Thyroid gland (tissue), 4 donors: ENCODE results near the gene DZANK1. TPM values are rescaled to one million over a fixed set of nuclear protein-coding genes. Genes with fewer than 3 reads are reported as not detected.

Experiments
- DNase-seq, 2 donors: peaks; one replicate each; pipeline ENCODE4 v3.0.0-alpha.2; 2019
- H3K27ac ChIP-seq, 3 donors: fragments of 200-600 bp; sonication (generic); 1 replicate in 2 of 3; 2 replicates in 1 of 3; pipeline ENCODE4 v1.5.1; 2016 to 2019; ENCODE audit warnings: mild to moderate bottlenecking in 1 of 3, moderate library complexity in 1 of 3
- H3K27me3 ChIP-seq: fragments of 200-600 bp; sonication (generic); one replicate; pipeline ENCODE4 v1.5.1; 2019
- H3K36me3 ChIP-seq, 2 donors: fragments of 200-600 bp; sonication (generic); one replicate each; pipeline ENCODE4 v1.5.1; 2016 to 2019
- H3K4me1 ChIP-seq, 2 donors: fragments of 200-600 bp; sonication (generic); one replicate each; pipeline ENCODE4 v1.5.1; 2017 to 2019
- H3K4me3 ChIP-seq, 3 donors: fragments of 200-600 bp; sonication (generic); replicated peaks in 1 of 3; 1 replicate in 2 of 3; 2 replicates in 1 of 3; pipeline ENCODE4 v1.5.1; 2016; ENCODE audit warnings: mild to moderate bottlenecking in 1 of 3
- H3K9me3 ChIP-seq: fragments of 200-600 bp; sonication (generic); one replicate; pipeline ENCODE4 v1.5.1; 2017
- POLR2A ChIP-seq, 2 donors: fragments of 450-650 bp; IDR thresholded peaks; one replicate each; pipeline ENCODE4 v1.6.1; 2017; ENCODE audit warnings: antibody characterized with exemption in 2 of 2, mild to moderate bottlenecking in 2 of 2, moderate library complexity in 1 of 2
- WGBS, 2 donors: methylation state at CpG; one replicate each; pipeline ENCODE4 v1.1.5; 2017; 5-methylcytosine and 5-hydroxymethylcytosine counted together
- intact Hi-C: fragments of 100-400 bp; cut with DNase I; formaldehyde crosslinking; loops from one replicate; pipeline ENCODE4 v1.15.1; 2023
- total RNA-seq, 4 donors: library from RNA; depleted of rRNA; stranded (reverse); fragments of >200 nt; gene quantifications; one replicate each; pipeline ENCODE4 v1.2.3, GENCODE V29; 2016
- TF ChIP-seq, protein P1 (sequence below), 6 experiments: fragments of 200-600 bp in 3 of 6; fragments of 450-650 bp in 3 of 6; sonication (generic) in 3 of 6; IDR thresholded peaks; one replicate each; pipeline ENCODE4 v1.5.1; 2016 to 2019; ENCODE audit warnings: antibody characterized with exemption in 6 of 6, mild to moderate bottlenecking in 2 of 6, inconsistent platforms in 1 of 6, moderate library complexity in 1 of 6

Gene DZANK1
- total RNA-seq, 4 donors from 2014 or later: 6.7 to 10.6 (median 8.5) TPM

GRCh38 chr20:18496740-18497592 lies 30.1 kb upstream of the DZANK1 start, which contains the start of gene RBBP9:
TSS of gene RBBP9 (minus strand) at chr20:18497225. CDS start at chr20:18497167, 58 bp downstream.
- Histone ChIP-seq H3K9me3 (no peaks in the 10 kb centered on the region), H3K27me3 (no peaks in the 10 kb centered on the region), H3K4me1 (peaks cover 6 to 7% of the 10 kb centered on the region in 2 donors), H3K36me3 (no peaks in the 10 kb centered on the region), H3K27ac (peak within 1 kb of the TSS; percentile 15 to 69 (median 19)), H3K4me3 (peak within 1 kb of the TSS; percentile 22 to 69 (median 49))
- TF ChIP-seq POLR2A (IDR thresholded peaks at IDR 0.05): peak in 1 of 2 donors; percentile 65
- TF ChIP-seq, protein P1, sequence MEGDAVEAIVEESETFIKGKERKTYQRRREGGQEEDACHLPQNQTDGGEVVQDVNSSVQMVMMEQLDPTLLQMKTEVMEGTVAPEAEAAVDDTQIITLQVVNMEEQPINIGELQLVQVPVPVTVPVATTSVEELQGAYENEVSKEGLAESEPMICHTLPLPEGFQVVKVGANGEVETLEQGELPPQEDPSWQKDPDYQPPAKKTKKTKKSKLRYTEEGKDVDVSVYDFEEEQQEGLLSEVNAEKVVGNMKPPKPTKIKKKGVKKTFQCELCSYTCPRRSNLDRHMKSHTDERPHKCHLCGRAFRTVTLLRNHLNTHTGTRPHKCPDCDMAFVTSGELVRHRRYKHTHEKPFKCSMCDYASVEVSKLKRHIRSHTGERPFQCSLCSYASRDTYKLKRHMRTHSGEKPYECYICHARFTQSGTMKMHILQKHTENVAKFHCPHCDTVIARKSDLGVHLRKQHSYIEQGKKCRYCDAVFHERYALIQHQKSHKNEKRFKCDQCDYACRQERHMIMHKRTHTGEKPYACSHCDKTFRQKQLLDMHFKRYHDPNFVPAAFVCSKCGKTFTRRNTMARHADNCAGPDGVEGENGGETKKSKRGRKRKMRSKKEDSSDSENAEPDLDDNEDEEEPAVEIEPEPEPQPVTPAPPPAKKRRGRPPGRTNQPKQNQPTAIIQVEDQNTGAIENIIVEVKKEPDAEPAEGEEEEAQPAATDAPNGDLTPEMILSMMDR (IDR thresholded peaks at IDR 0.05): no peak
- 3 to 5% methylated on average over 22 to 30 of the region's 31 CpGs for WGBS, 2 donors
- intact Hi-C loops: no loop called here
- peak; percentile 86 to 88 for DNase-seq

DNA sequence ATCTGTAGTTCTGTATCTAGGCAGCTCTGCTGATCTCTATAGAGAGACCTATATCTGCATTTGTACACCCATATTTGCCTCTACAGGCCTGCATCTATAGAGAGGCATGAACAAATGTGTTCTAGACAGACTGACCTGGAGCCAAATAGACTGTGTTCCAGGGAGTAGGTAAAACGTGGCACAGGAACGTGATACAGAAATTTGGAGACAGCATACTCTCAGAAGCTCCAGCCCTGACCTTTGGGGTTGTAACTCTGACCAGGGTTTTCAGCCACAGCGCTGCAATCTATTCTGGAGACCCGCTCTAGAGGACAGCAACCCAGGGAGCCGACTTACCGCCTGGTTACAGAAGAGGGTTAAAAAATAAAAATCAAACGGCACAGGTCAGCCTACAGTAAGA lies 29.2 kb upstream of the DZANK1 start:
- peak overlapping the region in 1 of 3 donors; percentile 14 for H3K27ac ChIP-seq
- no peaks in the 10 kb centered on the region for H3K27me3 ChIP-seq
- no peaks in the 10 kb centered on the region for H3K9me3 ChIP-seq
- 10 to 13% methylated on average over 7 of the region's 7 CpGs for WGBS, 2 donors
- H3K4me3 ChIP-seq: no peak overlapping the region
- H3K4me1 ChIP-seq: peaks cover 6 to 7% of the 10 kb centered on the region in 2 donors
- intact Hi-C loops: no loop called here
- H3K36me3 ChIP-seq: no peaks in the 10 kb centered on the region
- DNase-seq: peak; percentile 19 to 28
- TF ChIP-seq POLR2A (IDR thresholded peaks at IDR 0.05): no peak
- TF ChIP-seq, protein P1 (IDR thresholded peaks at IDR 0.05): no peak

GRCh38 chr20:18488301-18488700 lies 21.5 kb upstream of the DZANK1 start:
- H3K27me3 ChIP-seq: no peaks in the 10 kb centered on the region
- 99 to 100% methylated on average over 3 of the region's 3 CpGs for WGBS, 2 donors
- no peaks in the 10 kb centered on the region for H3K9me3 ChIP-seq
- no peak overlapping the region for H3K4me3 ChIP-seq
- TF ChIP-seq, protein P1 (IDR thresholded peaks at IDR 0.05): no peak
- no peak for TF ChIP-seq POLR2A (IDR thresholded peaks at IDR 0.05)
- peaks cover 29 to 35% of the 10 kb centered on the region in 2 donors for H3K36me3 ChIP-seq
- no peak overlapping the region for H3K27ac ChIP-seq
- DNase-seq: no peak
- intact Hi-C loops: no loop called here
- no peaks in the 10 kb centered on the region for H3K4me1 ChIP-seq

GRCh38 chr20:18481596-18481995 lies 14.8 kb upstream of the DZANK1 start:
- no peak for TF ChIP-seq POLR2A (IDR thresholded peaks at IDR 0.05)
- TF ChIP-seq, protein P1 (IDR thresholded peaks at IDR 0.05): no peak
- Histone ChIP-seq H3K36me3 (peaks cover 23 to 40% of the 10 kb centered on the region in 2 donors), H3K27me3 (no peaks in the 10 kb centered on the region), H3K4me3 (no peak overlapping the region), H3K27ac (no peak overlapping the region), H3K4me1 (no peaks in the 10 kb centered on the region), H3K9me3 (no peaks in the 10 kb centered on the region)
- intact Hi-C loops: no loop called here
- DNase-seq: no peak
- 70 to 75% methylated on average over 4 of the region's 4 CpGs for WGBS, 2 donors

- H3K27me3 ChIP-seq: no peaks in the 10 kb centered on the region
- H3K9me3 ChIP-seq: no peaks in the 10 kb centered on the region
- H3K4me3 ChIP-seq: no peak overlapping the region
- H3K4me1 ChIP-seq: no peaks in the 10 kb centered on the region
- no peak for DNase-seq
- TF ChIP-seq, protein P1 (IDR thresholded peaks at IDR 0.05): no peak
- no peak for TF ChIP-seq POLR2A (IDR thresholded peaks at IDR 0.05)
- H3K27ac ChIP-seq: no peak overlapping the region
- intact Hi-C loops: no loop called here
- 86 to 88% methylated on average over 1 of the region's 1 CpG for WGBS, 2 donors
- H3K36me3 ChIP-seq: peaks cover 32 to 45% of the 10 kb centered on the region in 2 donors
Observed at GRCh38 chr20:18477821-18478220, 11.0 kb upstream of the DZANK1 start.
